ENCODE measurements around the gene TRIM65.

TRIM65 gene

GRCh38 chr17:75839942-75840798 is 56.6 kb downstream of the TRIM65 start:
- no peak for TF ChIP-seq EZH2 (IDR thresholded peaks at IDR 0.05)
- no peak for TF ChIP-seq POLR2AphosphoS5 (IDR thresholded peaks at IDR 0.05; ENCODE audit: borderline replicate concordance, low read depth, low read length)
- TF ChIP-seq FOXP2 (optimal IDR thresholded peaks at IDR 0.05; ENCODE audit: control extremely low read depth, extremely low read length, insufficient read depth), result no peak
- Histone ChIP-seq H3K36me3 (ENCODE audit: insufficient read depth, low read length) (no peaks in the 10 kb centered on the region), H3K27ac (no peak overlapping the region), H3K9me3 (ENCODE audit: low read depth, low read length) (no peaks in the 10 kb centered on the region), H3K9ac (ENCODE audit: insufficient read length) (no peak overlapping the region), H3K4me3 (no peak overlapping the region)
- DNase-seq (ENCODE audit: low read depth, low spot score), result no peak
